ENCODE measurements around the gene TRAF2.

GRCh38 chr9:136889858-136890257 lies 3.5 kb downstream of the TRAF2 start:
- TF ChIP-seq, protein P1, sequence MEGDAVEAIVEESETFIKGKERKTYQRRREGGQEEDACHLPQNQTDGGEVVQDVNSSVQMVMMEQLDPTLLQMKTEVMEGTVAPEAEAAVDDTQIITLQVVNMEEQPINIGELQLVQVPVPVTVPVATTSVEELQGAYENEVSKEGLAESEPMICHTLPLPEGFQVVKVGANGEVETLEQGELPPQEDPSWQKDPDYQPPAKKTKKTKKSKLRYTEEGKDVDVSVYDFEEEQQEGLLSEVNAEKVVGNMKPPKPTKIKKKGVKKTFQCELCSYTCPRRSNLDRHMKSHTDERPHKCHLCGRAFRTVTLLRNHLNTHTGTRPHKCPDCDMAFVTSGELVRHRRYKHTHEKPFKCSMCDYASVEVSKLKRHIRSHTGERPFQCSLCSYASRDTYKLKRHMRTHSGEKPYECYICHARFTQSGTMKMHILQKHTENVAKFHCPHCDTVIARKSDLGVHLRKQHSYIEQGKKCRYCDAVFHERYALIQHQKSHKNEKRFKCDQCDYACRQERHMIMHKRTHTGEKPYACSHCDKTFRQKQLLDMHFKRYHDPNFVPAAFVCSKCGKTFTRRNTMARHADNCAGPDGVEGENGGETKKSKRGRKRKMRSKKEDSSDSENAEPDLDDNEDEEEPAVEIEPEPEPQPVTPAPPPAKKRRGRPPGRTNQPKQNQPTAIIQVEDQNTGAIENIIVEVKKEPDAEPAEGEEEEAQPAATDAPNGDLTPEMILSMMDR (conservative IDR thresholded peaks at IDR 0.05; ENCODE audit: low read depth, low read length): no peak
- no peak for TF ChIP-seq EZH2 (IDR thresholded peaks at IDR 0.05; ENCODE audit: low read length, unreplicated experiment)

Data from PC-3 (cell line).